HG03558 (cell line): ENCODE data around the gene MAP3K9.

Experiments
- ATAC-seq: cut with Tn5 transposase; IDR thresholded peaks from one replicate; pipeline ENCODE4 v1.9.1; 2021; ENCODE audit warnings: moderate number of reproducible peaks; ENCODE audit not compliant: unreplicated experiment; ENCODE audit errors: extremely low read depth

Gene MAP3K9

GRCh38 chr14:70731447-70732239, 77.7 kb downstream of the MAP3K9 start:
- ATAC-seq, result no peak

- no peak for ATAC-seq
Observed at GRCh38 chr14:70730393-70730792, 78.9 kb downstream of the MAP3K9 start.

GRCh38 chr14:70726651-70727375, 82.5 kb downstream of the MAP3K9 start:
- no peak for ATAC-seq

- ATAC-seq, result no peak
Observed at GRCh38 chr14:70724944-70725343, 84.4 kb downstream of the MAP3K9 start.

- no peak for ATAC-seq
Observed at GRCh38 chr14:70724110-70724509, 85.2 kb downstream of the MAP3K9 start.

- no peak for ATAC-seq
Observed at GRCh38 chr14:70723276-70723675, 86.0 kb downstream of the MAP3K9 start.

- no peak for ATAC-seq
Observed at GRCh38 chr14:70722418-70722817, 86.9 kb downstream of the MAP3K9 start.

GRCh38 chr14:70721542-70721941, 87.8 kb downstream of the MAP3K9 start:
- no peak for ATAC-seq

- ATAC-seq, result no peak
Observed at GRCh38 chr14:70718383-70719118, 90.8 kb downstream of the MAP3K9 start.

- ATAC-seq, result no peak
Observed at GRCh38 chr14:70716958-70717357, 92.4 kb downstream of the MAP3K9 start.

- no peak for ATAC-seq
Observed at GRCh38 chr14:70716483-70716882, 92.8 kb downstream of the MAP3K9 start.

- ATAC-seq, result no peak
Observed at GRCh38 chr14:70714055-70714550, 95.2 kb downstream of the MAP3K9 start.

- no peak for ATAC-seq
Observed at GRCh38 chr14:70713511-70713916, 95.8 kb downstream of the MAP3K9 start.

- no peak for ATAC-seq
Observed at GRCh38 chr14:70713096-70713495, 96.2 kb downstream of the MAP3K9 start.

- ATAC-seq, result no peak
Observed at GRCh38 chr14:70711451-70711850, 97.9 kb downstream of the MAP3K9 start.

- no peak for ATAC-seq
Observed at GRCh38 chr14:70709726-70710382, 99.5 kb downstream of the MAP3K9 start.

GRCh38 chr14:70708717-70709570, 100.4 kb downstream of the MAP3K9 start:
- no peak for ATAC-seq

GRCh38 chr14:70707138-70708038, 101.9 kb downstream of the MAP3K9 start:
- ATAC-seq, result no peak
